Thyroid gland (tissue), 4 donors: ENCODE measurements around the gene TRAF3IP3. TPM values are rescaled to one million over a fixed set of nuclear protein-coding genes. Genes with fewer than 3 reads are reported as not detected.

Experiments
- DNase-seq, 2 donors: peaks; one replicate each; pipeline ENCODE4 v3.0.0-alpha.2; 2019
- H3K27ac ChIP-seq, 3 donors: fragments of 200-600 bp; sonication (generic); 1 replicate in 2 of 3; 2 replicates in 1 of 3; pipeline ENCODE4 v1.5.1; 2016 to 2019; ENCODE audit warnings: mild to moderate bottlenecking in 1 of 3, moderate library complexity in 1 of 3
- H3K27me3 ChIP-seq: fragments of 200-600 bp; sonication (generic); one replicate; pipeline ENCODE4 v1.5.1; 2019
- H3K36me3 ChIP-seq, 2 donors: fragments of 200-600 bp; sonication (generic); one replicate each; pipeline ENCODE4 v1.5.1; 2016 to 2019
- H3K4me1 ChIP-seq, 2 donors: fragments of 200-600 bp; sonication (generic); one replicate each; pipeline ENCODE4 v1.5.1; 2017 to 2019
- H3K4me3 ChIP-seq, 3 donors: fragments of 200-600 bp; sonication (generic); replicated peaks in 1 of 3; 1 replicate in 2 of 3; 2 replicates in 1 of 3; pipeline ENCODE4 v1.5.1; 2016; ENCODE audit warnings: mild to moderate bottlenecking in 1 of 3
- H3K9me3 ChIP-seq: fragments of 200-600 bp; sonication (generic); one replicate; pipeline ENCODE4 v1.5.1; 2017
- POLR2A ChIP-seq, 2 donors: fragments of 450-650 bp; IDR thresholded peaks; one replicate each; pipeline ENCODE4 v1.6.1; 2017; ENCODE audit warnings: antibody characterized with exemption in 2 of 2, mild to moderate bottlenecking in 2 of 2, moderate library complexity in 1 of 2
- WGBS, 2 donors: methylation state at CpG; one replicate each; pipeline ENCODE4 v1.1.5; 2017; 5-methylcytosine and 5-hydroxymethylcytosine counted together
- intact Hi-C: fragments of 100-400 bp; cut with DNase I; formaldehyde crosslinking; loops from one replicate; pipeline ENCODE4 v1.15.1; 2023
- total RNA-seq, 4 donors: library from RNA; depleted of rRNA; stranded (reverse); fragments of >200 nt; gene quantifications; one replicate each; pipeline ENCODE4 v1.2.3, GENCODE V29; 2016
- TF ChIP-seq, protein P1 (sequence below), 6 experiments: fragments of 200-600 bp in 3 of 6; fragments of 450-650 bp in 3 of 6; sonication (generic) in 3 of 6; IDR thresholded peaks; one replicate each; pipeline ENCODE4 v1.5.1; 2016 to 2019; ENCODE audit warnings: antibody characterized with exemption in 6 of 6, mild to moderate bottlenecking in 2 of 6, inconsistent platforms in 1 of 6, moderate library complexity in 1 of 6

Gene TRAF3IP3
- total RNA-seq, 4 donors from 2014 or later, result 0.93 to 2.8 (median 2.3) TPM

DNA sequence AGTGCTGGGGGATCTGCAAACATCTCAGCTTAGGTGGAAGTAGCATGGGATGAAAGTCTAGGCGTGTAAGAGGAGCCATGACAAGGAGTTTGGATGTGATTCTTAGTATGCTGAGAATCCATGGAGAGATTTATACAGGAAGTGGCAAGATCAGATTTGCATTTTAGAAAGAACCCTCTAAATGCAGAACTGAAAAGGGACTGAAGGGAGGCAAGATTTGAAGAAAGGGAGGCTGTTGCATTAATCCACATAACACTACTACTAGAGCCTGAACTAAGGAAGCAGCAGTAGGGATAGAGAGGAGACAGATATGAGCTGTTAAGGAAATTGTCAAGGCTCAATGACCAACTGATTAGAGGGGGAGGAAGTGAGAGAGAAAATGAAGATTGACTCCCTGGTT is 18.7 kb downstream of the TRAF3IP3 start:
- Histone ChIP-seq H3K36me3 (no peaks in the 10 kb centered on the region), H3K4me3 (no peak overlapping the region), H3K9me3 (no peaks in the 10 kb centered on the region), H3K4me1 (no peaks in the 10 kb centered on the region), H3K27ac (no peak overlapping the region), H3K27me3 (no peaks in the 10 kb centered on the region)
- no peak for DNase-seq
- intact Hi-C loops, result no loop called here
- WGBS, 2 donors, result 88 to 100% methylated on average over 1 of the region's 1 CpG
- no peak for TF ChIP-seq POLR2A (IDR thresholded peaks at IDR 0.05)
- TF ChIP-seq, protein P1, sequence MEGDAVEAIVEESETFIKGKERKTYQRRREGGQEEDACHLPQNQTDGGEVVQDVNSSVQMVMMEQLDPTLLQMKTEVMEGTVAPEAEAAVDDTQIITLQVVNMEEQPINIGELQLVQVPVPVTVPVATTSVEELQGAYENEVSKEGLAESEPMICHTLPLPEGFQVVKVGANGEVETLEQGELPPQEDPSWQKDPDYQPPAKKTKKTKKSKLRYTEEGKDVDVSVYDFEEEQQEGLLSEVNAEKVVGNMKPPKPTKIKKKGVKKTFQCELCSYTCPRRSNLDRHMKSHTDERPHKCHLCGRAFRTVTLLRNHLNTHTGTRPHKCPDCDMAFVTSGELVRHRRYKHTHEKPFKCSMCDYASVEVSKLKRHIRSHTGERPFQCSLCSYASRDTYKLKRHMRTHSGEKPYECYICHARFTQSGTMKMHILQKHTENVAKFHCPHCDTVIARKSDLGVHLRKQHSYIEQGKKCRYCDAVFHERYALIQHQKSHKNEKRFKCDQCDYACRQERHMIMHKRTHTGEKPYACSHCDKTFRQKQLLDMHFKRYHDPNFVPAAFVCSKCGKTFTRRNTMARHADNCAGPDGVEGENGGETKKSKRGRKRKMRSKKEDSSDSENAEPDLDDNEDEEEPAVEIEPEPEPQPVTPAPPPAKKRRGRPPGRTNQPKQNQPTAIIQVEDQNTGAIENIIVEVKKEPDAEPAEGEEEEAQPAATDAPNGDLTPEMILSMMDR (IDR thresholded peaks at IDR 0.05), result no peak

DNA sequence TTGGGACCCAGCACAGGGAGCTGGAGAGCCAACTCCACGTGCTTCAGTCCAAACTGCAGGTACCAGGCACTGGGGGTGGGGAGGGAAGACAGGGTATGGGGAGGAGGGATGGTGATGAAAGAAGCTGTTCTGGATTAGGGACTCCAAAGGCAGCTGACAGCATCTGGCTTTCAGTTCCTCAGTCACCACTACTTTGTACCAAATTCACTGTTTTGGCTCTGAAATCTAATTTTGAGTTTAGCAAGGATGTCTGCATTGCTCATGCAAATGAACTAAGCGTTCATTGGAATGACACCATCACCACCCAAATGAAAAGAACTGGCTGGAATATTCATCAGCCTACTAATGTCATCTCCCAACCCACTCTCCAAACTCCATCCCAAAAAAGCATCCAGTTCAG is 19.8 kb downstream of the TRAF3IP3 start:
- intact Hi-C loops, result no loop called here
- Histone ChIP-seq H3K9me3 (no peaks in the 10 kb centered on the region), H3K36me3 (no peaks in the 10 kb centered on the region), H3K4me3 (no peak overlapping the region), H3K27ac (no peak overlapping the region), H3K4me1 (no peaks in the 10 kb centered on the region), H3K27me3 (no peaks in the 10 kb centered on the region)
- DNase-seq, result no peak
- TF ChIP-seq POLR2A (IDR thresholded peaks at IDR 0.05), result no peak
- TF ChIP-seq, protein P1 (IDR thresholded peaks at IDR 0.05), result no peak
- 42 to 60% methylated on average over 2 of the region's 2 CpGs for WGBS, 2 donors

- WGBS, 2 donors, result 89 to 93% methylated on average over 2 of the region's 2 CpGs
- no peaks in the 10 kb centered on the region for H3K9me3 ChIP-seq
- H3K4me3 ChIP-seq, result no peak overlapping the region
- DNase-seq, result no peak
- intact Hi-C loops, result no loop called here
- H3K27me3 ChIP-seq, result no peaks in the 10 kb centered on the region
- no peaks in the 10 kb centered on the region for H3K4me1 ChIP-seq
- no peaks in the 10 kb centered on the region for H3K36me3 ChIP-seq
- TF ChIP-seq, protein P1 (IDR thresholded peaks at IDR 0.05), result no peak
- TF ChIP-seq POLR2A (IDR thresholded peaks at IDR 0.05), result no peak
- no peak overlapping the region for H3K27ac ChIP-seq
These were observed 21.7 kb downstream of the TRAF3IP3 start for GRCh38 chr1:209777587-209777986.

DNA sequence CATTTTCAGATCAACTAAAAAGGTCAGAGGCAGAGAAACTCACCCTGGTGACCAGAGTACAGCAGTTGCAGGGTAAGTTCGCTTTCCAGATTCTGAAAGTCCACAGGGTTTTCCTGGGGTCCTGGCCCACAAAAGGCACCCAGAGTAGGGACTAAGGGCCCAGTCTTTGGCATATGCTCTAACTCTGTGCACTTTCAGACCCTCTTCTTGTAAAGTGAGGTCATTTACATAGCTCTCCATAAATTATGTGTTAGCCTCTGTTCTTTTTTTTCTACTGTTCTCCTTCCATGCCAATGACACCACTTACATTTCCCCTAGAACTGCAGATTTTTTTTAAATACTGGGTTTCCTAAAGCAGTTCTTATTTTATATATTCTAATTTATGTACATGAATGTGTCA is 22.2 kb downstream of the TRAF3IP3 start:
- no peak overlapping the region for H3K4me3 ChIP-seq
- no peaks in the 10 kb centered on the region for H3K36me3 ChIP-seq
- WGBS, 2 donors, result 96% methylated on average over 1 of the region's 1 CpG
- no peak for DNase-seq
- H3K9me3 ChIP-seq, result no peaks in the 10 kb centered on the region
- no peaks in the 10 kb centered on the region for H3K4me1 ChIP-seq
- TF ChIP-seq POLR2A (IDR thresholded peaks at IDR 0.05), result no peak
- intact Hi-C loops, result no loop called here
- H3K27ac ChIP-seq, result no peak overlapping the region
- H3K27me3 ChIP-seq, result no peaks in the 10 kb centered on the region

- Histone ChIP-seq H3K4me1 (peaks cover 3 to 14% of the 10 kb centered on the region in 2 donors), H3K27me3 (no peaks in the 10 kb centered on the region), H3K4me3 (no peak overlapping the region), H3K9me3 (no peaks in the 10 kb centered on the region), H3K36me3 (no peaks in the 10 kb centered on the region), H3K27ac (no peak overlapping the region)
- intact Hi-C loops, result no loop called here
- DNase-seq, result no peak
- TF ChIP-seq POLR2A (IDR thresholded peaks at IDR 0.05), result no peak
- TF ChIP-seq, protein P1 (IDR thresholded peaks at IDR 0.05), result no peak
- WGBS, 2 donors, result 84 to 94% methylated on average over 4 of the region's 4 CpGs
These were observed 24.4 kb downstream of the TRAF3IP3 start for GRCh38 chr1:209780268-209780667.

GRCh38 chr1:209783386-209783785 is 27.5 kb downstream of the TRAF3IP3 start:
- no peak overlapping the region for H3K4me3 ChIP-seq
- no peak overlapping the region for H3K27ac ChIP-seq
- intact Hi-C loops, result no loop called here

More at GRCh38 chr1:209783386-209783785, 27.5 kb downstream of the TRAF3IP3 start:
- H3K27me3 ChIP-seq, result no peaks in the 10 kb centered on the region
- H3K4me1 ChIP-seq, result peaks cover 22 to 31% of the 10 kb centered on the region in 2 donors
- H3K9me3 ChIP-seq, result no peaks in the 10 kb centered on the region
- DNase-seq, result no peak
- TF ChIP-seq, protein P1 (IDR thresholded peaks at IDR 0.05), result no peak
- TF ChIP-seq POLR2A (IDR thresholded peaks at IDR 0.05), result no peak
- WGBS, 2 donors, result 65 to 67% methylated on average over 5 to 6 of the region's 6 CpGs
- H3K36me3 ChIP-seq, result peaks cover 0 to 3% of the 10 kb centered on the region in 2 donors
